Neural cell (in vitro differentiated cells): Measurements from ENCODE around the gene TMEM266.

Experiments
- CTCF ChIP-seq: fragments of 450-650 bp; IDR thresholded peaks from 2 replicates; pipeline ENCODE4 v1.5.1; 2014; ENCODE audit warnings: antibody characterized with exemption, mild to moderate bottlenecking, moderate library complexity; ENCODE audit not compliant: poor library complexity, severe bottlenecking
- EP300 ChIP-seq: fragments of 450-650 bp; conservative IDR thresholded peaks from 2 replicates; pipeline ENCODE4 v1.6.1; 2014; ENCODE audit warnings: antibody characterized with exemption, mild to moderate bottlenecking, moderate library complexity; ENCODE audit not compliant: poor library complexity, severe bottlenecking
- EZH2 ChIP-seq: fragments of 200-600, 300-800 bp; shearing (Covaris generic), sonication (generic); IDR thresholded peaks from 2 replicates; pipeline ENCODE4 v1.6.1; 2014; ENCODE audit warnings: antibody characterized with exemption, low read length, borderline replicate concordance, mild to moderate bottlenecking; ENCODE audit not compliant: insufficient read depth, poor library complexity, severe bottlenecking
- MXI1 ChIP-seq: fragments of 450-650 bp; conservative IDR thresholded peaks from 2 replicates; pipeline ENCODE4 v1.6.1; 2014; ENCODE audit warnings: antibody characterized with exemption, mild to moderate bottlenecking; ENCODE audit not compliant: poor library complexity, severe bottlenecking
- POLR2AphosphoS5 ChIP-seq: IDR thresholded peaks from 2 replicates; pipeline ENCODE4 v1.6.1; 2012
- RAD21 ChIP-seq: fragments of 450-650 bp; conservative IDR thresholded peaks from 2 replicates; pipeline ENCODE4 v1.6.1; 2014; ENCODE audit warnings: antibody characterized with exemption, mild to moderate bottlenecking, moderate library complexity
- REST ChIP-seq: IDR thresholded peaks from 2 replicates; pipeline ENCODE4 v1.6.1; 2012; ENCODE audit warnings: borderline replicate concordance
- SMC3 ChIP-seq: fragments of 450-650 bp; conservative IDR thresholded peaks from 2 replicates; pipeline ENCODE4 v1.6.1; 2014; ENCODE audit warnings: antibody characterized with exemption, mild to moderate bottlenecking, moderate library complexity; ENCODE audit not compliant: poor library complexity
- TAF1 ChIP-seq: IDR thresholded peaks from 2 replicates; pipeline ENCODE4 v1.6.1; 2012; ENCODE audit warnings: low read depth

- TF ChIP-seq EZH2: no peak
- no peak for TF ChIP-seq CTCF
- TF ChIP-seq RAD21: no peak
- TF ChIP-seq MXI1: no peak
- no peak for TF ChIP-seq REST
- no peak for TF ChIP-seq POLR2AphosphoS5
- TF ChIP-seq TAF1: no peak
- TF ChIP-seq EP300: no peak
- TF ChIP-seq SMC3: no peak
These were observed 149.1 kb downstream of the TMEM266 start for GRCh38 chr15:76208786-76209424.
